ENCODE results near the gene NCK2.

DNA sequence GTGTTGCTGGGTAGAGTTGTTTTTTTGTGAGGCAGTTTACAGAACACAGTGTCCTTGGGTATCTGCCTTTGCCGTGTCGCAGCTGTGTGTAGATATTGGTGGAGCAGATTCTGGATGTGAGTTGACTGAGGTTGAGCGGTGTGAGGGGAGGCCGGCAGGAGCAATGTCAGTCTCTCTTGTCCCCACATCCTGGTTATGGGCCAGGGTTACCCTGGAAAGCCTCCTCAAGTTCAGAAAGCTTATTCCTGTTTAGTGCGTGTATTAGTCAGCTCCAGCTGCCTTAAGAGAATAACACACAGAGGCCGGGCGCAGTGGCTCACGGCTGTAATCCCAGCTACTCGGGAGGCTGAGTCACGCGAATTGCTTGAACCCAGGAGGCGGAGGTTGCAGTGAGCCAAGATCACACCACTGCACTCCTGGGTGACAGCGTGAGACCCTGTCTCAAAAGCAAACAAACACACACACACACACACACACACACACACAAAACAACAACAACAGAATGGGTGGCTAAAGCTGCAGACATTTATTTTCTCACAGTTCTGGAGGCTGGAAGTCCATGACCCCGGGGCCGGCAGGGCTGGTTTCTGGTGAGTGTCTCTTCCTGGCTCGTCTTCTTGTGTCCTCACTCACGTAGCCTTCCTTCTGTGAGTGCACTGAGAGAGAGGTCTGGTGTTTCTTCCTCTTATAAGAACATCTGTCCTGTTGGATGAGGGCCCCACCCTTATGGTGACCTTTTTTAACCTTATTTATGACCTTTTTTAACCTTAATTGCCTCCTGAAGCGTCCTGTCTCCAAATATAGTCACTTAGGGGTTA lies 5.1 kb downstream of the NCK2 start:
- TF ChIP-seq EP300 (IDR thresholded peaks at IDR 0.05) (no peak), CTCF (IDR thresholded peaks at IDR 0.05) (no peak), POLR2AphosphoS5 (IDR thresholded peaks at IDR 0.05) (no peak), POLR2A (IDR thresholded peaks at IDR 0.05; ENCODE audit: low read depth) (no peak)
